OCI-LY7 (cell line): Measurements from ENCODE around the gene TULP4. TPM values are rescaled to one million over a fixed set of nuclear protein-coding genes. Genes with fewer than 3 reads are reported as not detected.

Experiments used
- BruUV-seq: library from RNA; stranded (reverse); fragments of 400-500 nt; replicated peaks from 2 replicates; lab custom pipeline; 2021; lab: Mats Ljungman, UMichigan
- CTCF ChIA-PET: fragments of 300-600 bp; sonication (Branson Sonifier 250); formaldehyde crosslinking; loops from one replicate; lab custom pipeline; 2022; ENCODE audit warnings: antibody characterized with exemption; ENCODE audit not compliant: unreplicated experiment; lab: Charles Lee
- POLR2A ChIA-PET: fragments of 300-600 bp; sonication (Branson Sonifier 250); formaldehyde crosslinking; loops from one replicate; lab custom pipeline; 2022; ENCODE audit warnings: antibody characterized with exemption; lab: Charles Lee
- DNase-seq: peaks from one replicate; pipeline ENCODE4 v3.0.0-alpha.2; 2015; ENCODE audit warnings: low spot score
- H2AFZ ChIP-seq: fragments of 200-600 bp; sonication (generic), shearing (Covaris generic); 2 replicates; pipeline ENCODE4 v1.6.1; 2014; ENCODE audit warnings: mild to moderate bottlenecking, antibody characterized with exemption, low read length, moderate library complexity
- H3K27ac ChIP-seq: fragments of 200-600 bp; sonication (generic); 2 replicates; pipeline ENCODE4 v1.5.1; 2014; ENCODE audit warnings: mixed run types, low read depth, mild to moderate bottlenecking, moderate library complexity, low read length, inconsistent platforms; ENCODE audit not compliant: poor library complexity, severe bottlenecking
- H3K36me3 ChIP-seq: fragments of 200-600 bp; sonication (generic); 2 replicates; pipeline ENCODE4 v1.6.1; 2014; ENCODE audit warnings: mild to moderate bottlenecking, antibody characterized with exemption, low read length, moderate library complexity, mixed read lengths; ENCODE audit not compliant: insufficient read depth
- H3K4me1 ChIP-seq: fragments of 200-600 bp; sonication (generic); 2 replicates; pipeline ENCODE4 v1.5.1; 2014; ENCODE audit warnings: mild to moderate bottlenecking, low read length; ENCODE audit not compliant: insufficient read depth, poor library complexity, severe bottlenecking
- H3K4me2 ChIP-seq: fragments of 200-600 bp; sonication (generic); 2 replicates; pipeline ENCODE4 v1.6.1; 2014; ENCODE audit warnings: mild to moderate bottlenecking, low read length
- H3K4me3 ChIP-seq: fragments of 200-600 bp; sonication (generic); 2 replicates; pipeline ENCODE4 v1.5.1; 2014; ENCODE audit warnings: mild to moderate bottlenecking, low read depth, low read length; ENCODE audit not compliant: poor library complexity, severe bottlenecking
- H3K79me2 ChIP-seq: fragments of 200-600 bp; sonication (generic); 2 replicates; pipeline ENCODE4 v1.6.1; 2016; ENCODE audit warnings: low read depth, mild to moderate bottlenecking, low read length, moderate library complexity, mixed read lengths; ENCODE audit not compliant: insufficient read depth
- H3K9me2 ChIP-seq: fragments of 200-600 bp; sonication (generic); 2 replicates; pipeline ENCODE4 v1.6.1; 2016; ENCODE audit warnings: mild to moderate bottlenecking, low read length, mixed read lengths; ENCODE audit not compliant: insufficient read depth
- H3K9me3 ChIP-seq: fragments of 200-600 bp; sonication (generic); 2 replicates; pipeline ENCODE4 v1.6.1; 2014; ENCODE audit warnings: mild to moderate bottlenecking, mixed run types, low read length, mixed read lengths
- H4K20me1 ChIP-seq: fragments of 200-600 bp; sonication (generic); 2 replicates; pipeline ENCODE4 v1.6.1; 2014; ENCODE audit warnings: mild to moderate bottlenecking, antibody characterized with exemption, low read length, moderate library complexity, mixed read lengths; ENCODE audit not compliant: insufficient read depth
- EZH2phosphoT487 ChIP-seq: fragments of 200-600 bp; sonication (generic); IDR thresholded peaks from 2 replicates; pipeline ENCODE4 v1.6.1; 2018; ENCODE audit warnings: low read depth, borderline replicate concordance, mild to moderate bottlenecking, mixed run types, antibody characterized with exemption, low read length, moderate library complexity, mixed read lengths
- intact Hi-C: fragments of 100-400 bp; cut with micrococcal nuclease; formaldehyde crosslinking; loops from one replicate; pipeline ENCODE4 v1.10.0; 2022; ENCODE audit not compliant: unreplicated experiment
- total RNA-seq, 2 experiments: library from RNA; depleted of rRNA in 1 of 2; stranded (reverse); fragments of >200 nt in 1 of 2; shearing (Covaris generic) in 1 of 2; gene quantifications; 2 replicates each; pipeline ENCODE4 v1.2.3, GENCODE V29; 2014 to 2022
- TF ChIP-seq, protein P1 (sequence below): fragments of 200-600 bp; sonication (generic); conservative IDR thresholded peaks from 2 replicates; pipeline ENCODE4 v1.5.1; 2014; ENCODE audit warnings: mild to moderate bottlenecking, antibody characterized with exemption, low read length, moderate library complexity, mixed read lengths

The TULP4 gene
- total RNA-seq, 2 experiments from 2014 or later: 62.1 to 64.8 TPM

- CTCF ChIA-PET: no interaction called here
Measured at GRCh38 chr6:158322400-158322723, 10.1 kb downstream of the TULP4 start.

DNA sequence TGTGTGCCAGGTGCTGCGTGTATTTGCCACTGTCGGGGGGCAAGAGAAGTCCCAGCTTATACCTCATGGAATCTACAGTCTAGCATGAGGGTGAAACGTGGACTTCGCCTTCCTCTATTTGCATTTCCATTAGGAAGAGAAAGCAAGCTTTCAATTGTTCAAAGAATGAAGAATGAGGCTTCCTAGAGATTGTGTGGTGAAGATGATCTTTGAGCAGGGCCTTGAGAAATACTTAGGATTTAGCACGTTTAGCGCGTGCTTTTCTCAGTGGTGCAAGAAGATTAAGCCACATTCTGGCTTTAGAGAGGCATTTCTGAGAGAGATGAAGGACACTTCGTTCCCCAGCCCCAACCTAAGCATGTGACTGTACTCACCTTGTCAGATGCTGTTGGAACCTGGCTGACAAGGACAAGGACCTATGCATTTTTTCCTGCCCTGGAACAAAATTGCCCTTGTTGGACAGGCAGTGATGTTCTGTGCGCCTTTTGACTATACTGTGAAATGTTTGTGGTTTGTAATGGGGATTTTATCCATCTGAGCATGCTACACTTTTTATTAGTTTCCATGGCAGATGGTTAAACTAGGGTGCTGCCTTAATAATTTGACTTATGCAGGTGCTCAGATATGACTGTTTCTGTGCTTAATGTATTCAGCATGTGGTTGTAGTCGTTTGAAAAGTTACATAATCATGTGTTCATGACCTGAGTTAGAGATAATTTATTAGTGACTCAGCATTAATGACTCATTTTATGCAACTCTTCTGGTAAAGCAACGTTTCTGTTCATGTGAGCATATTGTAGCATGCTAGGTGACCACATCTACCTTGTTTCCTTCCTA lies 10.7 kb downstream of the TULP4 start:
- no peak overlapping the region for H3K27ac ChIP-seq
- H3K9me3 ChIP-seq: 0 out of 2 replicates have a peak, but pooled peaks cover 8% of the 10 kb centered on the region
- H3K36me3 ChIP-seq: no peaks in the 10 kb centered on the region; the same call in 1 of the 2 replicates
- H2AFZ ChIP-seq: no peak overlapping the region
- ChIA-PET POLR2A (interaction anchor here (1.0 kb wide), 1 partner anchor 79 kb away, joined by 3 read pairs; no protein-coding TSS in a partner anchor), CTCF (no interaction called here)
- intact Hi-C loops: no loop called here
- DNase-seq: no peak
- peaks cover 23% of the 10 kb centered on the region for H3K4me1 ChIP-seq
- no peaks in the 10 kb centered on the region for H3K9me2 ChIP-seq
- H4K20me1 ChIP-seq: peaks cover 13% of the 10 kb centered on the region
- peaks cover 35% of the 10 kb centered on the region; the same call in 1 of the 2 replicates for H3K79me2 ChIP-seq
- H3K4me3 ChIP-seq: no peak overlapping the region
- TF ChIP-seq, protein P1, sequence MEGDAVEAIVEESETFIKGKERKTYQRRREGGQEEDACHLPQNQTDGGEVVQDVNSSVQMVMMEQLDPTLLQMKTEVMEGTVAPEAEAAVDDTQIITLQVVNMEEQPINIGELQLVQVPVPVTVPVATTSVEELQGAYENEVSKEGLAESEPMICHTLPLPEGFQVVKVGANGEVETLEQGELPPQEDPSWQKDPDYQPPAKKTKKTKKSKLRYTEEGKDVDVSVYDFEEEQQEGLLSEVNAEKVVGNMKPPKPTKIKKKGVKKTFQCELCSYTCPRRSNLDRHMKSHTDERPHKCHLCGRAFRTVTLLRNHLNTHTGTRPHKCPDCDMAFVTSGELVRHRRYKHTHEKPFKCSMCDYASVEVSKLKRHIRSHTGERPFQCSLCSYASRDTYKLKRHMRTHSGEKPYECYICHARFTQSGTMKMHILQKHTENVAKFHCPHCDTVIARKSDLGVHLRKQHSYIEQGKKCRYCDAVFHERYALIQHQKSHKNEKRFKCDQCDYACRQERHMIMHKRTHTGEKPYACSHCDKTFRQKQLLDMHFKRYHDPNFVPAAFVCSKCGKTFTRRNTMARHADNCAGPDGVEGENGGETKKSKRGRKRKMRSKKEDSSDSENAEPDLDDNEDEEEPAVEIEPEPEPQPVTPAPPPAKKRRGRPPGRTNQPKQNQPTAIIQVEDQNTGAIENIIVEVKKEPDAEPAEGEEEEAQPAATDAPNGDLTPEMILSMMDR: no peak
- TF ChIP-seq EZH2phosphoT487: no peak
- no peak overlapping the region for H3K4me2 ChIP-seq
- BruUV-seq: no TSS peak

More at GRCh38 chr6:158322400-158322723, 10.1 kb downstream of the TULP4 start:
- intact Hi-C loops: no loop called here
- no peaks in the 10 kb centered on the region for H3K9me2 ChIP-seq
- no peak overlapping the region for H3K27ac ChIP-seq
- H4K20me1 ChIP-seq: peaks cover 13% of the 10 kb centered on the region
- H3K4me2 ChIP-seq: no peak overlapping the region
- no peak for TF ChIP-seq EZH2phosphoT487
- TF ChIP-seq, protein P1: no peak
- H3K9me3 ChIP-seq: 0 out of 2 replicates have a peak, but pooled peaks cover 8% of the 10 kb centered on the region
- H3K36me3 ChIP-seq: no peaks in the 10 kb centered on the region; the same call in 1 of the 2 replicates
- BruUV-seq: no TSS peak
- H3K79me2 ChIP-seq: peaks cover 30% of the 10 kb centered on the region; the same call in 1 of the 2 replicates
- peaks cover 17% of the 10 kb centered on the region for H3K4me1 ChIP-seq
- no peak for DNase-seq
- H2AFZ ChIP-seq: no peak overlapping the region
- POLR2A ChIA-PET: interaction anchor here (1.0 kb wide), 1 partner anchor 80 kb away, joined by 3 read pairs; no protein-coding TSS in a partner anchor
- H3K4me3 ChIP-seq: no peak overlapping the region
